H7 (cell line): Measurements from ENCODE around the gene BBX. TPM values are rescaled to one million over a fixed set of nuclear protein-coding genes. Genes with fewer than 3 reads are reported as not detected.

Experiments used
- DNase-seq: peaks from one replicate; pipeline ENCODE4 v3.0.0; 2012
- H3K27me3 ChIP-seq: 2 replicates; pipeline ENCODE4 v1.6.0; 2011; ENCODE audit warnings: mild to moderate bottlenecking, low read length; ENCODE audit not compliant: control insufficient read depth, insufficient read depth
- H3K36me3 ChIP-seq: replicated peaks from 2 replicates; pipeline ENCODE4 v1.5.1; 2011; ENCODE audit warnings: low read length; ENCODE audit not compliant: control insufficient read depth, insufficient read depth
- H3K4me3 ChIP-seq: 2 replicates; pipeline ENCODE4 v1.5.1; 2011; ENCODE audit warnings: low read depth, mild to moderate bottlenecking, control low read depth, low read length, moderate library complexity; ENCODE audit not compliant: insufficient read depth
- total RNA-seq: library from RNA; depleted of rRNA; stranded (reverse); fragments of >200 nt; shearing (Covaris generic); gene quantifications from 2 replicates; pipeline ENCODE4 v1.2.3, GENCODE V29; 2014

Gene BBX
- total RNA-seq, 1 experiment from 2014 or later, result 22.2 TPM

GRCh38 chr3:107798381-107798780 is 275.6 kb downstream of the BBX start:
- DNase-seq, result no peak
- Histone ChIP-seq H3K27me3 (no peaks in the 10 kb centered on the region), H3K36me3 (peaks cover 2% of the 10 kb centered on the region; the same call in 1 of the 2 replicates), H3K4me3 (no peak overlapping the region)

DNA sequence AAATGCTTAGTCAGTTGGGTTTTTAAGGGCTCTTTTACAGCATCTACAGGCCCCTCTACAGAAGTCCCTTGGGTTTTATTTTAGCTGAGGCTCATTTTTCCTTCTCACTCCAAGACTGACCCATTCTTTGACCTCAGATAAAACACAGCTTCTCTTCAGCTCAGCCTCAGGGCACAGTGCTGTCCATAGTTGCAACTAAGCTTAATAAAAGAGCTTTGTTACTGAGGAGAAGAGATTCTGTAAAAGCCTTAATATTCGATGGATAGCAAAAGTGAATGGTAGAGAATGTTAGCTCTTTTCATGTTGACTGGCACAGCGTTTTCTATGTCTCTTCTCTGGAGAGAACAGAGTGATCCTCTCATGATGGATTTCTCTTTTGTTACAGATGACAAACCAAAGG is 277.9 kb downstream of the BBX start:
- DNase-seq, result no peak
- Histone ChIP-seq H3K27me3 (no peaks in the 10 kb centered on the region), H3K4me3 (no peak overlapping the region), H3K36me3 (peaks cover 2% of the 10 kb centered on the region; the same call in 1 of the 2 replicates)

DNA sequence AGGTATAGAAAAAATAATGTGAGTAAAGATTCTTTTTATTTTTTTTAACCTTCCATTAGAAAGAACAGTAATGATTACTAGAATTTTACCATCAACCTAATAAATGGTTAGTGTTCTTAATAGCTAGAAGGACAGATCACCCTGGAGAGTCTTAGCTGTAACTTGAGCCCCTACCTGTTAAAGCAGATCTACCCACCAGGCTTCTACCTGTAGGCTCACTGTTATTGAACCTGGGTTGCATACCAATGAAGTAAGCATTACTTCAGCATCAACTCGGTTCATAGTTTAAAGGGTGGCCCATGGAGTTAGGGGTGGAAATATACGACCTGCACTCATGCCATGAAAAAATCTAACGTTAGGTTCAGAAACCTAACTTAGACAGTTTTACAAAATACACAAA is 280.4 kb downstream of the BBX start:
- H3K4me3 ChIP-seq, result no peak overlapping the region
- H3K27me3 ChIP-seq, result no peaks in the 10 kb centered on the region
- H3K36me3 ChIP-seq, result peaks cover 3% of the 10 kb centered on the region; the same call in 1 of the 2 replicates
- no peak for DNase-seq

DNA sequence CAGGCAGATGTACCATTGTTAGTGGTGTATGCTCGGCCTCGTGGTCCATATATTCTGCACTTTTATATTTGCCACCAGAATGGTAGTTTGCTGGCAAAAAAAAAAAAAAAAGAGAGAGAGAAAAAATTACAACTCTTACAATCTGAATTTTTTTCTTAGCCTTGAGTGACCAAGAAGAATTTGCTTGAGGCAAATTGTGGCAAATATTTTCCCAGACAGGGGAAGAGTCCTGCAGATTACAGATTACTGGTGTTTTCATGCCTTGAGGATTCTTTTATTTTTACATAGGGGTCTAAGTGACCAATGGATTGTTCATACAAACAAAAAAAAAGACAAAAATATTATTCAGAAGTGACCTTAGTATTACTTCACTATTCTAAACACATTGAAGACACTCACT is 283.3 kb downstream of the BBX start:
- Histone ChIP-seq H3K27me3 (no peaks in the 10 kb centered on the region), H3K4me3 (no peak overlapping the region), H3K36me3 (peaks cover 2% of the 10 kb centered on the region; the same call in 1 of the 2 replicates)
- no peak for DNase-seq

DNA sequence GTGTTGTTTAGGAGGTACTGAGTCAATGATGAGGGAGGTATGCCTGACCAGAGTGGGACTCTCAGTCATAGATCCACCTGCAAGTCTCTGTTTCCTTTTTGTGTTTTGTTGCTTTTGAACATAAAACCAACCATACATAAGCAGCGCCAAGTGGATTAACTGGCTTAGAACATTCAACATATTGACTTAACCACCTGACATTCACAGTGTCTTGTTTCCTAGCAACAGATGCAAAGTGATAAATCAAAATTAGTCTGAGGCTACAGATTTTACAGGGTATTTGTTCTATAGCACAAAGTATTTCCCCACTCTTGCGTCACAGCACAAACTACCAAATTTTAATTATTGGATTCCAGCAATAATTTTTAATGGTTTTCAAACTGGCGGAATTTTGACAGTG is 283.8 kb downstream of the BBX start:
- Histone ChIP-seq H3K36me3 (0 out of 2 replicates have a peak, but pooled peaks cover 1% of the 10 kb centered on the region), H3K27me3 (no peaks in the 10 kb centered on the region), H3K4me3 (no peak overlapping the region)
- no peak for DNase-seq

DNA sequence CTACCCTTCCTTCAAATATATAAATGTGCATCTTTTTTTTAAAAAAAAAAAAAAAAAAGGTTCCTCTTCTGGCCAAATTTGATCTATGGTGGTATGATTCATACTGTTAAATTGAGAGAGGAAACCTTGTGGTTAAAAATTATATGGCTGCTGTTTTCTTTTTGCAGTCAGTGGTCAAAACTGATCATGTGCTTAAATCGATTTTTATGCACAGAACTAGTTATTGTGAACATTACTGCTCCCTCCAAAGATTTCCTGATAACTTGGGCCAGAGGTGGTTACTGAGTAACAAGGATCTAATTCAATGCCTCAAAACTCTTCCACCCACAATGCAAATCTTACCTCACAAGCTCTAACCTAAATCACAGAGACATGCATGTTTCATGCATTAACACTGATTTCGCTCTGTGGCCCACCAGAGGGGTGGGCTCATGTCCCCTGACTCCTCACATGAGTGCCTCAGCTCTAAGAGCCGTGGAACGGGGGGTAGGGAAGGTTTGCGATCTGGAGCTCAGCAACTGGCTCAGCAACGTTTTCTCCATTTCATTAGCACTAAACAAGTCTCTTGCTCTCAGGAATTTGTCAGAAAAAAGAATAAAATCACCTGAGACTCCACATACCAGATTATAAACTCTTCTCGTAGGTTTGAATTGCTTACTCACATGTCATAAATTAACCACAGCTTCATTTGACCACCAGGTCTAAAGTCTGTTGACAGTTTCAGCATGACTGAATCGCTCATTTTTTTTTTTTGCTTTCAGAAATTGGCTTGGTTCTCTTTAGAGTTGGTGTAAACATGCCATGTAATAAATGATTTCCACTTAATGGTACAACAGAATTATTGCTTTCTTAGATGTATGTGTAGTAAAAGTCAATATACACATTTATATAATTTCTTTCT is 287.7 kb downstream of the BBX start:
- no peak for DNase-seq
- no peaks in the 10 kb centered on the region for H3K27me3 ChIP-seq
- H3K4me3 ChIP-seq, result no peak overlapping the region
- 0 out of 2 replicates have a peak, but pooled peaks cover 1% of the 10 kb centered on the region for H3K36me3 ChIP-seq

DNA sequence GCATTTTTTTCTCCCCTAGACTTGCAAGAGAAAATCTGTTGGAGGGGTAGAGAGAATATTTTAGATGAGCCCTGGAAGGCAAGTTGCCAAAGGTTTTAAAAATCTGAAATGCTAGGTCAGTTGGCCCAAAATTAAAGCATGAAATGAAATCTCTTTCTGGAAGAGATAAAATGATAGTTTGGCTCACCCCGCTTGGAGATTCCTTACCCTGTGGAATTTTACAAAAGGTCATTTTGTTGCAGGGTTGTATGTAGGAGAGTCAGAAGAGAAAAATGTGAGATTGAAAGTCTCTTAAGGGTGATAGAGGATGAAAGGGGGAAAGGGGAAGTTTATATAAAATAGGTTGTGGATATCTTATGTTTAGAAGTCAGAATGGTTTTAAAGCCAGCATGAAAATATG is 290.3 kb downstream of the BBX start:
- Histone ChIP-seq H3K27me3 (no peaks in the 10 kb centered on the region), H3K4me3 (no peak overlapping the region), H3K36me3 (no peaks in the 10 kb centered on the region)
- no peak for DNase-seq

- DNase-seq, result no peak
- Histone ChIP-seq H3K4me3 (no peak overlapping the region), H3K36me3 (no peaks in the 10 kb centered on the region), H3K27me3 (no peaks in the 10 kb centered on the region)
Observed at GRCh38 chr3:107816107-107816506, 293.3 kb downstream of the BBX start.

- H3K4me3 ChIP-seq, result no peak overlapping the region
- H3K36me3 ChIP-seq, result no peaks in the 10 kb centered on the region
- no peak for DNase-seq
- no peaks in the 10 kb centered on the region for H3K27me3 ChIP-seq
Observed at GRCh38 chr3:107817076-107817475, 294.3 kb downstream of the BBX start.

DNA sequence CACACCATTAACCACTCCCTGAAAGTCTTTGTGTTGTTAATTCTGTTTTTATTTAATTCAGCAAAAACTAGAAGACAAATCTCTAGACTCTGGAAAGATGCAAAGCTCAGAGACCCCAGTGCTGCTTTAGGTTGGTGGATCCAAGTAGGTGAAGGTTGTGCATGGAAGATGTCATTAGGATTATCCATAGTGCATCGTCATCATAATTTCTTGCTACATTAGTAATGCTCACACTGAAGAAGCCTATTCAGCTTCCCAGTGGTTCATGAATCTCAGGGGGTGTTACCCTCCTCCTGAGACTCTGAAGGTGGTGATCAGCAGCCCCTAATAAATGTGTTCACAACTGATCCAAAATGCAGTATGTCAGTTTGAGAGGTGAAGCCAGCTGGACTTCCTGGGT is 295.3 kb downstream of the BBX start:
- Histone ChIP-seq H3K4me3 (no peak overlapping the region), H3K27me3 (no peaks in the 10 kb centered on the region), H3K36me3 (no peaks in the 10 kb centered on the region)
- DNase-seq, result no peak

DNA sequence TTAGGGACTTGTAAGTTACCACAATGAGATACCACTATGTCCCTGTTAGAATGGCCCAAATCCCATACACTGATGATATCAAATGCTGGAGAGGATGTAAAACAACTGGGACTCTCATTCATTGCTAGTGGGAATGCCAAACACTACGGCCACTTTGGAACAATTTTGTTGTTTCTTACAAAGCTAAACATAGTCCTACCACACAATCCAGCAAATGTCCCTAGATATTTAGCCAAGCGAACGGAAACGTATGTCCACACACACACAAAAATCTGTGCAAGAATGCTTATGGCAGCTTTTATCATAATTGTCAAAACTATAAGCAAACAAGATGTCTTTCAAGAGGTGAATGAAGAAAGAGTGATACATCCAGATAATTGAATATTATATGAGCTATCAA is 296.9 kb downstream of the BBX start:
- Histone ChIP-seq H3K36me3 (no peaks in the 10 kb centered on the region), H3K27me3 (no peaks in the 10 kb centered on the region; the same call in 1 of the 2 replicates), H3K4me3 (no peak overlapping the region)
- DNase-seq, result no peak

GRCh38 chr3:107822308-107822707 is 299.5 kb downstream of the BBX start:
- Histone ChIP-seq H3K27me3 (no peaks in the 10 kb centered on the region; the same call in 1 of the 2 replicates), H3K36me3 (no peaks in the 10 kb centered on the region), H3K4me3 (no peak overlapping the region)
- DNase-seq, result no peak

DNA sequence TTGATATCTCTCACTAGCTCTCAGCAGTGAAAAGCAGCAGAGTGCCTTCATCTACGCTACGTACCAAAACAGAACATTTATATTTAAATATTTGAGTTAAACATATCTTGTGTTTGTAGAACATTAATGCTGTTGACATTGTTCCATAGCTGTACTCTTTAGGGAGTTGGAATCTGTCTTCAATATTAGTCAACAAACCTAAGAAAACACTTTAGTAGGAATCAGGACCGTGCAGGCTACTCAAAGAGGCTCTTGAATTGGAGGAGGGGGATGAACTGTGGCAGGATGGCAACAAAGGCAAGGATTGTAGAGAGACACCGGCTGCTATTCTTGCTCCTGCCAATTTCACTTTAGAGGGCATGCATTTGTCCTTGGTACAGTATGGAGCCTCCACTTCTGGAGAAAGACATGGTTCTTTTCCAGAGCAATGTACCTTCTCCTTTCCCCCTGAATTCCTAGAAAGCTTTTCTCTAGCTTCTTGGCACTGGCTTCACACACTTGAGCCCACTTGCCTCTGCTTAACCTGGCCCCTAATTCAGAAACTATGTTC is 302.1 kb downstream of the BBX start:
- H3K4me3 ChIP-seq, result no peak overlapping the region
- no peak for DNase-seq
- no peaks in the 10 kb centered on the region for H3K36me3 ChIP-seq
- H3K27me3 ChIP-seq, result no peaks in the 10 kb centered on the region; the same call in 1 of the 2 replicates

DNA sequence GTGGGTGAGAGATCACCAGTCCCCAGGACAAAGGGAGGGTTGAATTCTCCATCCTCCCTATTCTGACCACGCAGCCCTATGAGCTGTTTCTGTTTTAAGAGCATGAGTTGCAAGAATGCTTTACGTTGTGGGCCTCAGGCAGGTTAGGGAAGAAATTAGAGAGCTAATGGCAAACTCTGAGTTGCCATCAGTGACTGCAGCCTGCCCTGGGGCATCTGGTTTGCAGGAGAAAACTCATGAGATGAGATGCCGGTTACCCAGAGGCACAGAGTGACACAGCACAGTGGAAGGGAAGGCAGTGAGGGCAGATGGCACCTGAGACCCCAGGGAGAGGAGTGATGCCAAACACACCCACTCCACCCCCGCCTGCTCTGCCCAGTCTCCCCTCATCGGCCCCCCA is 302.8 kb downstream of the BBX start:
- Histone ChIP-seq H3K4me3 (no peak overlapping the region), H3K36me3 (no peaks in the 10 kb centered on the region), H3K27me3 (no peaks in the 10 kb centered on the region; the same call in 1 of the 2 replicates)
- DNase-seq, result no peak

GRCh38 chr3:107826727-107827126 is 304.0 kb downstream of the BBX start:
- Histone ChIP-seq H3K27me3 (no peaks in the 10 kb centered on the region; the same call in 1 of the 2 replicates), H3K4me3 (no peak overlapping the region), H3K36me3 (no peaks in the 10 kb centered on the region)
- no peak for DNase-seq
